Inflammatory macrophage (primary cell): ENCODE measurements around the gene ZNF584.
A peak's percentile ranks its signal among the peaks of the same experiment; 100 is the strongest.

Experiments
- DNase-seq, 2 donors: peaks; one replicate each; pipeline ENCODE4 v3.0.0-alpha.2; 2020 to 2022

The ZNF584 gene

DNA sequence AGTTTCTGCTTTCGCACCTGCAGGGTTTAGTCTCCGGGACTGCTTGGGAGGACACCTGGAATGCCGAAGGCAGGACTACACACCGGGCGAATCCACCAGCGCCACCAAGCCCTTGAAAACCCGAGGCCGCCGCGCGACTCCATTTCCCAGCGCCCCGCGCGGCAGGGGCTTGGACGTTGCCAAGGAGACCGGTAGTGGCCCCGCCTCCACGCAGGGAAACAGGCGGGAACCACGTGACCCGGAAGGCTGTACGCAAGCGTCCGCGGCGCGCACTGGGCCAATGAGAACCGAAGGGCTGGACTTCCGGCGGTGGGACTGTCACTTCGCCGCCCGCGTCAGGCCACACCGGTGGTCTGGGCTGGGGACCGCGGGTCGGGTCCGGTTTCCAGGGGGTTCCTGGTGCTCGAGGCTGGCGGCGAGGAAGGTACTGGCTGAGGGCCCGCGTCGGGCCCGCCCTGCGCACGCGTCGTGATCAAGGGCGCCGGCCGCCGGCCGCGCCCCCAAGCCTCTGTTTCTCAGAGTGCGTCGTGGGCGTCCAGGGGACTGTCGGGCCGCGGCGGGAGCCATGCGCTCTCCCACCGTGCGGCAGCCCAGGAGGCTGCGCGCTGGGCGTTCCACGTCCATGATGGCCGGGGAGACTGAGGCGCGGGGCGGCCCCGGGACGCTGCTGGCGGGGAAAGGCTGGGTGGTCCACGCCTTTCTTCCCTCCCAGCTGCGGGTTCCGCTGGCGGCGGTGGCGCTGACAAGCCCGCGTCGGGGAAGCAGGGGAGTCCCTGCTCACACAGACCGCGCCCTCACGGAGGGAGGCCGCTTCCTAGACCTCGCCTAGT lies 58.5 kb downstream of the ZNF584 start, which contains the start of gene ZNF324:
Gene ZNF324, plus strand, starts transcription at position 321 of the 830 bp plus-strand sequence. CDS start 2,106 bp downstream, outside the sequence.
- peak; percentile 98 to 99 for DNase-seq
